Astrocyte (in vitro differentiated cells and primary cell): Measurements from ENCODE around the gene PGRMC2. TPM values are rescaled to one million over a fixed set of nuclear protein-coding genes. Genes with fewer than 3 reads are reported as not detected.

ENCODE experiments used
- DNase-seq: peaks from one replicate; pipeline ENCODE4 v3.0.0-alpha.2; 2010; ENCODE audit warnings: low read depth
- FAIRE-seq: peaks from 2 replicates; lab custom pipeline; 2011; peaks lifted over from hg19 to GRCh38; lab: Jason Lieb, UNC
- H2AFZ ChIP-seq: 2 replicates; pipeline ENCODE4 v1.6.0; 2012; ENCODE audit warnings: low read depth, low read length, inconsistent platforms
- H3K27ac ChIP-seq: 2 replicates; pipeline ENCODE4 v1.5.1; 2011; ENCODE audit warnings: low read depth, low read length, inconsistent platforms
- H3K27me3 ChIP-seq: 2 replicates; pipeline ENCODE4 v1.6.0; 2011; ENCODE audit warnings: low read length, inconsistent platforms; ENCODE audit not compliant: insufficient read depth
- H3K36me3 ChIP-seq: 2 replicates; pipeline ENCODE4 v1.5.1; 2011; ENCODE audit warnings: low read length, inconsistent platforms; ENCODE audit not compliant: insufficient read depth
- H3K4me1 ChIP-seq: 2 replicates; pipeline ENCODE4 v1.5.1; 2011; ENCODE audit warnings: low read length, inconsistent platforms; ENCODE audit not compliant: insufficient read depth
- H3K4me2 ChIP-seq: 2 replicates; pipeline ENCODE4 v1.6.0; 2012; ENCODE audit warnings: low read length, inconsistent platforms
- H3K4me3 ChIP-seq: 2 replicates; pipeline ENCODE4 v1.5.1; 2011; ENCODE audit warnings: low read depth, mild to moderate bottlenecking, low read length, inconsistent platforms; ENCODE audit not compliant: insufficient read depth
- H3K79me2 ChIP-seq: 2 replicates; pipeline ENCODE4 v1.6.0; 2012; ENCODE audit warnings: mild to moderate bottlenecking, low read length, inconsistent platforms; ENCODE audit not compliant: insufficient read depth
- H3K9ac ChIP-seq: 2 replicates; pipeline ENCODE4 v1.6.0; 2012; ENCODE audit warnings: mild to moderate bottlenecking, low read length, inconsistent platforms
- H3K9me3 ChIP-seq: 2 replicates; pipeline ENCODE4 v1.5.1; 2012; ENCODE audit warnings: low read depth, mild to moderate bottlenecking, low read length, inconsistent platforms; ENCODE audit not compliant: insufficient read depth
- H4K20me1 ChIP-seq: 2 replicates; pipeline ENCODE4 v1.6.0; 2012; ENCODE audit warnings: low read length, inconsistent platforms; ENCODE audit not compliant: insufficient read depth
- H3K27ac Mint-ChIP-seq: one replicate; pipeline ENCODE4 v1.8.0; 2021; ENCODE audit warnings: mild to moderate bottlenecking, mixed read lengths; ENCODE audit not compliant: unreplicated experiment
- H3K27me3 Mint-ChIP-seq: one replicate; pipeline ENCODE4 v1.8.0; 2021; ENCODE audit warnings: low read depth, mixed read lengths; ENCODE audit not compliant: unreplicated experiment
- H3K36me3 Mint-ChIP-seq: one replicate; pipeline ENCODE4 v1.8.0; 2021; ENCODE audit warnings: low read depth, mixed read lengths; ENCODE audit not compliant: unreplicated experiment
- H3K4me1 Mint-ChIP-seq: one replicate; pipeline ENCODE4 v1.8.0; 2021; ENCODE audit warnings: low read depth, mixed read lengths; ENCODE audit not compliant: unreplicated experiment
- H3K4me3 Mint-ChIP-seq: one replicate; pipeline ENCODE4 v1.8.0; 2021; ENCODE audit warnings: mild to moderate bottlenecking, moderate library complexity, mixed read lengths; ENCODE audit not compliant: unreplicated experiment
- H3K9me3 Mint-ChIP-seq: one replicate; pipeline ENCODE4 v1.8.0; 2021; ENCODE audit warnings: mild to moderate bottlenecking, mixed read lengths; ENCODE audit not compliant: unreplicated experiment
- CTCF ChIP-seq: IDR thresholded peaks from 2 replicates; pipeline ENCODE4 v1.5.1; 2011; ENCODE audit warnings: low read depth, mild to moderate bottlenecking, inconsistent platforms, low read length, moderate library complexity; ENCODE audit not compliant: insufficient read depth
- EZH2 ChIP-seq: IDR thresholded peaks from 2 replicates; pipeline ENCODE4 v1.6.1; 2012; ENCODE audit warnings: mild to moderate bottlenecking, low read length, inconsistent platforms; ENCODE audit not compliant: insufficient read depth
- total RNA-seq: library from RNA; stranded (reverse); gene quantifications from 2 replicates; pipeline ENCODE4 v1.2.1, GENCODE V29; 2021

PGRMC2 gene
- total RNA-seq, 1 donor from 2014 or later, result 158 TPM

GRCh38 chr4:128299848-128300247, 12.2 kb upstream of the PGRMC2 start:
- Histone ChIP-seq H3K4me2 (no peak overlapping the region), H3K27ac (no peak overlapping the region), H3K36me3 (no peaks in the 10 kb centered on the region), H3K27me3 (no peaks in the 10 kb centered on the region), H3K9ac (no peak overlapping the region), H2AFZ (no peak overlapping the region), H4K20me1 (no peaks in the 10 kb centered on the region), H3K9me3 (no peaks in the 10 kb centered on the region), H3K4me1 (no peaks in the 10 kb centered on the region), H3K4me3 (no peak overlapping the region), H3K79me2 (no peaks in the 10 kb centered on the region)
- Mint-ChIP-seq H3K36me3 (peaks cover 26% of the 10 kb centered on the region), H3K9me3 (peaks cover 2% of the 10 kb centered on the region), H3K27me3 (no peaks in the 10 kb centered on the region), H3K4me1 (peaks cover 6% of the 10 kb centered on the region), H3K4me3 (no peak overlapping the region), H3K27ac (no peak overlapping the region)
- no peak for TF ChIP-seq CTCF
- no peak for TF ChIP-seq EZH2
- DNase-seq, result peak; percentile 55
- no peak for FAIRE-seq

GRCh38 chr4:128298852-128299251, 11.2 kb upstream of the PGRMC2 start:
- no peaks in the 10 kb centered on the region for H3K4me1 ChIP-seq
- Mint-ChIP-seq H3K36me3 (peaks cover 25% of the 10 kb centered on the region), H3K4me1 (peaks cover 6% of the 10 kb centered on the region), H3K27ac (no peak overlapping the region), H3K9me3 (peaks cover 2% of the 10 kb centered on the region), H3K27me3 (no peaks in the 10 kb centered on the region), H3K4me3 (no peak overlapping the region)
- no peaks in the 10 kb centered on the region for H3K27me3 ChIP-seq
- H3K9me3 ChIP-seq, result no peaks in the 10 kb centered on the region
- H3K4me2 ChIP-seq, result no peak overlapping the region
- H2AFZ ChIP-seq, result no peak overlapping the region
- no peaks in the 10 kb centered on the region for H3K36me3 ChIP-seq
- H3K9ac ChIP-seq, result no peak overlapping the region
- no peak overlapping the region for H3K4me3 ChIP-seq
- no peaks in the 10 kb centered on the region for H4K20me1 ChIP-seq
- TF ChIP-seq EZH2 (no peak), CTCF (no peak)
- no peak overlapping the region for H3K27ac ChIP-seq
- no peak for DNase-seq
- no peaks in the 10 kb centered on the region for H3K79me2 ChIP-seq
- FAIRE-seq, result no peak

- FAIRE-seq, result no peak
- no peak overlapping the region for H3K4me3 Mint-ChIP-seq
These were observed 10.6 kb upstream of the PGRMC2 start for GRCh38 chr4:128298146-128298758.

More at GRCh38 chr4:128298146-128298758, 10.6 kb upstream of the PGRMC2 start:
- Mint-ChIP-seq H3K27me3 (no peaks in the 10 kb centered on the region), H3K27ac (no peak overlapping the region), H3K36me3 (peaks cover 21% of the 10 kb centered on the region), H3K4me1 (peaks cover 6% of the 10 kb centered on the region), H3K9me3 (peaks cover 2% of the 10 kb centered on the region)
- Histone ChIP-seq H3K9ac (no peak overlapping the region), H3K27me3 (no peaks in the 10 kb centered on the region), H3K4me1 (no peaks in the 10 kb centered on the region), H4K20me1 (no peaks in the 10 kb centered on the region), H3K9me3 (no peaks in the 10 kb centered on the region), H3K27ac (no peak overlapping the region), H3K4me3 (no peak overlapping the region), H3K4me2 (no peak overlapping the region), H2AFZ (no peak overlapping the region), H3K36me3 (no peaks in the 10 kb centered on the region), H3K79me2 (no peaks in the 10 kb centered on the region)
- no peak for DNase-seq
- TF ChIP-seq CTCF (no peak), EZH2 (no peak)
